Measurements from ENCODE around the gene CNTLN. TPM values are rescaled to one million over a fixed set of nuclear protein-coding genes. Genes with fewer than 3 reads are reported as not detected.

Gene CNTLN
- total RNA-seq, 1 donor from 2014 or later = 7.4 TPM

GRCh38 chr9:17225407-17225806, 90.6 kb downstream of the CNTLN start:
- peaks cover 2% of the 10 kb centered on the region for H3K4me1 Mint-ChIP-seq (ENCODE audit: unreplicated experiment)
- H3K36me3 Mint-ChIP-seq (ENCODE audit: low read depth, unreplicated experiment) = no peaks in the 10 kb centered on the region
- H3K27me3 Mint-ChIP-seq (ENCODE audit: unreplicated experiment) = no peaks in the 10 kb centered on the region
- H3K27ac Mint-ChIP-seq (ENCODE audit: unreplicated experiment) = no peak overlapping the region
- H3K9me3 Mint-ChIP-seq (ENCODE audit: unreplicated experiment) = no peaks in the 10 kb centered on the region
- DNase-seq (ENCODE audit: low spot score) = no peak
- no peak for TF ChIP-seq CTCF (IDR thresholded peaks at IDR 0.05; ENCODE audit: unreplicated experiment)
- no peak overlapping the region for H3K4me3 Mint-ChIP-seq (ENCODE audit: unreplicated experiment)

GRCh38 chr9:17229945-17230560, 95.2 kb downstream of the CNTLN start:
- Mint-ChIP-seq H3K4me1 (ENCODE audit: unreplicated experiment) (peaks cover 8% of the 10 kb centered on the region), H3K27me3 (ENCODE audit: unreplicated experiment) (no peaks in the 10 kb centered on the region), H3K4me3 (ENCODE audit: unreplicated experiment) (no peak overlapping the region), H3K27ac (ENCODE audit: unreplicated experiment) (no peak overlapping the region), H3K9me3 (ENCODE audit: unreplicated experiment) (no peaks in the 10 kb centered on the region), H3K36me3 (ENCODE audit: low read depth, unreplicated experiment) (no peaks in the 10 kb centered on the region)
- TF ChIP-seq CTCF (IDR thresholded peaks at IDR 0.05; ENCODE audit: unreplicated experiment) = no peak
- DNase-seq (ENCODE audit: low spot score) = no peak

- Mint-ChIP-seq H3K27ac (ENCODE audit: unreplicated experiment) (no peak overlapping the region), H3K4me1 (ENCODE audit: unreplicated experiment) (peaks cover 8% of the 10 kb centered on the region), H3K27me3 (ENCODE audit: unreplicated experiment) (no peaks in the 10 kb centered on the region), H3K36me3 (ENCODE audit: low read depth, unreplicated experiment) (no peaks in the 10 kb centered on the region), H3K4me3 (ENCODE audit: unreplicated experiment) (no peak overlapping the region), H3K9me3 (ENCODE audit: unreplicated experiment) (no peaks in the 10 kb centered on the region)
- no peak for DNase-seq (ENCODE audit: low spot score)
- no peak for TF ChIP-seq CTCF (IDR thresholded peaks at IDR 0.05; ENCODE audit: unreplicated experiment)
Observed at GRCh38 chr9:17230646-17231045, 95.8 kb downstream of the CNTLN start.

GRCh38 chr9:17236147-17236546, 101.3 kb downstream of the CNTLN start:
- DNase-seq (ENCODE audit: low spot score) = no peak
- TF ChIP-seq CTCF (IDR thresholded peaks at IDR 0.05; ENCODE audit: unreplicated experiment) = no peak
- no peaks in the 10 kb centered on the region for H3K9me3 Mint-ChIP-seq (ENCODE audit: unreplicated experiment)
- no peaks in the 10 kb centered on the region for H3K27me3 Mint-ChIP-seq (ENCODE audit: unreplicated experiment)
- H3K4me1 Mint-ChIP-seq (ENCODE audit: unreplicated experiment) = no peaks in the 10 kb centered on the region
- H3K36me3 Mint-ChIP-seq (ENCODE audit: low read depth, unreplicated experiment) = no peaks in the 10 kb centered on the region
- H3K27ac Mint-ChIP-seq (ENCODE audit: unreplicated experiment) = no peak overlapping the region
- no peak overlapping the region for H3K4me3 Mint-ChIP-seq (ENCODE audit: unreplicated experiment)

GRCh38 chr9:17246770-17247169, 111.9 kb downstream of the CNTLN start:
- Mint-ChIP-seq H3K9me3 (ENCODE audit: unreplicated experiment) (no peaks in the 10 kb centered on the region), H3K4me1 (ENCODE audit: unreplicated experiment) (no peaks in the 10 kb centered on the region)
- no peak for TF ChIP-seq CTCF (IDR thresholded peaks at IDR 0.05; ENCODE audit: unreplicated experiment)

More at GRCh38 chr9:17246770-17247169, 111.9 kb downstream of the CNTLN start:
- no peak for DNase-seq (ENCODE audit: low spot score)
- no peak overlapping the region for H3K4me3 Mint-ChIP-seq (ENCODE audit: unreplicated experiment)
- peaks cover 3% of the 10 kb centered on the region for H3K36me3 Mint-ChIP-seq (ENCODE audit: low read depth, unreplicated experiment)
- peaks cover 2% of the 10 kb centered on the region for H3K27me3 Mint-ChIP-seq (ENCODE audit: unreplicated experiment)
- H3K27ac Mint-ChIP-seq (ENCODE audit: unreplicated experiment) = no peak overlapping the region

Data from endothelial cell (in vitro differentiated cells).